Ramos (cell line): ENCODE results near the gene NSD2.

ENCODE experiments used
- in situ Hi-C: fragments of 300-500 bp; cut with MboI; formaldehyde crosslinking; loops from one replicate; pipeline ENCODE4 v1.14.3; 2022; ENCODE audit warnings: low sequenced_read_pairs; ENCODE audit not compliant: unreplicated experiment

The NSD2 gene

DNA sequence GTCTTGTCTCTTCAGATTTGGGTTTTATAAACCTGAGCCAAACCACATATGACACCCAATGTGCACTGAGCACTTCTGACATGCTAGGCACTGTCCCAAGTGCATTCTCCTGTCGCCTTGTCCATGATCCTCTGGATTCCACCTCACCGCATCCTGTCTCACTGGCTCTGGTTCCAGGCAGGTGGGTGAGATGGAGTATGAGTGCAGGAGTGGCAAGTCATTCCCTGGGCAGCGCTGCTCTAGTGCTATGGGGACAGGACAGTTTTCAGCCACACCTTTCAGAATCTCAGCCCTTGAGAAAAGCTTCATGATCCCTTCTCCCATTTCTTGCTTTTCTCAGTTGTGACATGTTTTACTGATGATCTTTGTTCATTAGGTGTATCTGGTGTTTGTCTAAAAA lies 66.4 kb downstream of the NSD2 start:
- in situ Hi-C loops = no loop called here

DNA sequence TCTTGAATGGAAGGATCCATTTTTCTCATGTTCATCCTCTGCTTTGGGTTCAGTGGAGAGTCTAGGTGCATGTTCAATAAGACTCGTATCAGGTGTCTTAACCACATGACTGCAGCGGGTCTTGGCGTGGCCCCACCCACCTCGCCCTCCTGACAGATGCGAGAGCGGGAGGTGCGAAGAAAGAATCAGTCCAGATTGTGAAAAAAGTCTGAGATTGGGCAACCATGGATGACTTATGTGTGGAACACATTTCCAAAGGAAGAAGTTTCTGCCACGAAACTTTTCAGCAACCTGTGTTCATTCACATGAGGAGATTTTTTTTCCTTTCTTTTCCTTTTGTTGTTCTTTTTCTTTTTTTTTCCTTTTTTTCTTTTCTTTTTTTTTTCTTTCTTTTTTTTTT lies 66.8 kb downstream of the NSD2 start:
- in situ Hi-C loops = no loop called here

- in situ Hi-C loops = no loop called here
Measured at GRCh38 chr4:1939664-1940509, 68.7 kb downstream of the NSD2 start.

DNA sequence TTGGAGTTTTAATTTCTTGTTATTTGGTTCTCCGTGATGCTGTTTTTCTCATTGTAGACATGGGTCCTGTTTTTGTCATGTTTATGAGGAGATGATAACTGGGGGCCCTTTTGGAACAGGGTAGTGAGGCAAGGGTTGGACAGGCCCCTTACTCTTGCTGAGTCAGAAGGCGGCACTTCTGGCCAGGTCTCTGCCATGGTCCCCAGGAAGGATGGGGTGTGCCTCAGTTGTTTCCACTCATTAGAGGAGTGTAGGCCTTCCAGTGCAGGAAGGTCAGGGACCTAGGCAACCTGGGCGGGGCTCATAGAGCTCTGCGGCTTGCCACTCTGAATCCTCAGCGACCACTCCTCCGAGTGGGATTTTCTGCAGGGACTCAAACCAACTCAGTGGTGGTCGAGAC lies 69.4 kb downstream of the NSD2 start:
- in situ Hi-C loops = no loop called here

GRCh38 chr4:1943928-1944327 lies 72.7 kb downstream of the NSD2 start:
- in situ Hi-C loops = no loop called here

- in situ Hi-C loops = no loop called here
Measured at GRCh38 chr4:1945124-1945895, 74.1 kb downstream of the NSD2 start.

- in situ Hi-C loops = no loop called here
Measured at GRCh38 chr4:1945912-1946311, 74.7 kb downstream of the NSD2 start.

GRCh38 chr4:1948232-1948631 lies 77.0 kb downstream of the NSD2 start:
- in situ Hi-C loops = no loop called here

- in situ Hi-C loops = no loop called here
Measured at GRCh38 chr4:1948892-1949436, 77.8 kb downstream of the NSD2 start.

DNA sequence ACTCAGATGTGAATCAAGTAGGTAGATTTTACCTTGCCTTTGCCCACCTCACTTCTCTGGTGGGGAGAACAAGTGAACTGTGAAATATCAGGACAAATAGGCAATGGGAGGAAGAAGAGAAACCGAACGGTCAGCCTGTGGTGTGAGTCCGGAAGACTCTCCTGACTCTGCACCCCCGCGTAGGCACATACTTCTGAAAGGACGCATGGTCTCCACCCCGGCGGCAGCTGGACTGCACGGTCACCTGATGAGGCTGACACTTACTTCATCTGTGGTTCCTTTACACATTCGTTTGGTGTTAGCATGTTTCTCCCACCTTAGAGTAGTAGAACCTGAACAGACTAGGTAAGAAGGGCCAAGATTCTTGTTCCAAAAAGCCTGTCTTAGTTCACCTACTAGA lies 79.2 kb downstream of the NSD2 start:
- in situ Hi-C loops = no loop called here

DNA sequence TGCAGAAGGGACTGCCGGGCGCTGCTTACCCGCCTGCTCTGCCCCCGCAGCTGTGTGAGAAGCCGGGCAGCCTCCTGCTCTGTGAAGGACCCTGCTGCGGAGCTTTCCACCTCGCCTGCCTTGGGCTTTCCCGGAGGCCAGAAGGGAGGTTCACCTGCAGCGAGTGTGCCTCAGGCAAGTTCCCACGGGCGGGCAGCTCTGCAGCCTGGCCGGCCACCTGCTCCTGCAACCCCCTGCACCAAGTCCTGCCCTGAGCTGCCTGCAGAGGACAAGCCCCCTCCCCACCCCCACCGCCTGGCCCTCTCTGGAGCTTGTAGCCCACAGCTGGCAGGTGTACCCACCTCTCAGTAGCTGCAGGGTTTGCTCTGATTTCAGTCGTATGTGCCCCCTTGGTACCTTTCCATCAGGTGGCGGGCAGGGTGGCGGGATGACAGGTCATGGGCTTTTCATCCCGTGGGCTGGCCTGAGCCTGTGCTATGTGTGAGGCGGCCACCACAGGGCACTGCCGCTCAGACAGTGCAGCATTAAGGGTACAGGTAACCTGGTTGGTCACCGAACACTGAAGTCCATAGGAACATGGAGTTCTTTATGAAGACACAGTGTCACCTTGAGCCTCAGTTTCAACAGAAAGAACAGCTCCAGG lies 81.0 kb downstream of the NSD2 start:
- in situ Hi-C loops = no loop called here

- in situ Hi-C loops = no loop called here
Measured at GRCh38 chr4:1952719-1953118, 81.5 kb downstream of the NSD2 start.

- in situ Hi-C loops = no loop called here
Measured at GRCh38 chr4:1953335-1953734, 82.1 kb downstream of the NSD2 start.

DNA sequence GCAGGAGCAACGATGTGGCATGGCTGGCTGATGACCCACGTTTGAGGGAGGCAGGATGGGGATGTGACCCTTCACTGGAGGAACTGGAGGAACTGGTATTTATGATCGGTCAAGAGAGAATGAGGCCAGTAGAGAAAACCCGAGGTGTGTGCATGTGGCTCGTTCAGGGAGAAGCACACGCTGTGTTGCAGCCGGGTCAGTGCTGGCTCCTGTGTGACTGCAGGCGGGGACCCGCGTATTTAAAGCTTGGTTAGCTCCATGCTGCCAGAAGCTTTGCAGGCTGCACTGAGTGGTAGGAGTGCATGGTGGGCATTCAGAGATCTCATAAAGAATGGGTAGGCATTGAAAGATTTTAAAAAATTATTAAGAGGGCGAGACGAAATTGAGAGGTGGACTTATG lies 85.4 kb downstream of the NSD2 start:
- in situ Hi-C loops = no loop called here

DNA sequence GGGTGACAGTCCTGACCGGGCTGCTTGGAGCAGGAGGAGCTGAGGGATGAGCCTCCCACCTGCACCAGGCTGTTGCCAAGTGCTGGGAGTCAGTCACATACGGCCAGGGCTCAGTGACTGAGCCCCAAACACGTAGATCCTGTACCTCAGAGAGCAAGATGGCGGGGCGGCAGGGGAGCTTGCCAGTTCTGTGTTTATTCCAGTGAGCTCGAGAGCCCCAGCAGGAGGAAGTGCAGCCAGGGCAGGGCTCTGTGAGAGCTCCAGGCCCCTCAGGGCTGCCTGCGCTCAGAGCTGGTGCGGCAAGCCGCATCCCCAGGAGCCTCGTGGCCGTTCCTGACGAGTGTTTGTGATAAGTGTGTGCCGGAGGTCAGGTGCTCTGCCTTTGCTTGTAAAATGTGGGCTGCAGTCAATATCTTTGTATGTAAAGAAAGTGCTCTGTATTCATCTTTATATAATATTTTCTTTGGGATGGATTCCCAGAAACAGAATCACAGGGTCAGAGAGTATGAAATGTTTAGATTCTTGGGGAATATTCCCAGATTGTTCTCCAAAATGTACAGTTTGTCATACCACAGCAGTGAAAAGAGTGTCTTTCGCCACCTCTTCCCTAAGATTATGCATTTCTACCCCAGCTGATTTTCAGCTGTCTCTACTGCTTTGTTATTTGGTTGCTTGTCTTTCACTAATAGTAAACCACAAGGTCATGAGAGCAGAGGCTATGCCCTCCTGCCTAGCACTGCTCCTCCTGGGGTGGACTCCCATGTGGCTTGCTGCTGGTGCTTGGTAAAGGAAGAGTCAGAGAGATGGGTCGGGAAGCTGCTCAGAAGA lies 87.3 kb downstream of the NSD2 start:
- in situ Hi-C loops = no loop called here

GRCh38 chr4:1959104-1959384 lies 87.9 kb downstream of the NSD2 start:
- in situ Hi-C loops = no loop called here

GRCh38 chr4:1960170-1960825 lies 89.1 kb downstream of the NSD2 start:
- in situ Hi-C loops = no loop called here

- in situ Hi-C loops = no loop called here
Measured at GRCh38 chr4:1961038-1961437, 89.8 kb downstream of the NSD2 start.

GRCh38 chr4:1961563-1961962 lies 90.4 kb downstream of the NSD2 start:
- in situ Hi-C loops = no loop called here

DNA sequence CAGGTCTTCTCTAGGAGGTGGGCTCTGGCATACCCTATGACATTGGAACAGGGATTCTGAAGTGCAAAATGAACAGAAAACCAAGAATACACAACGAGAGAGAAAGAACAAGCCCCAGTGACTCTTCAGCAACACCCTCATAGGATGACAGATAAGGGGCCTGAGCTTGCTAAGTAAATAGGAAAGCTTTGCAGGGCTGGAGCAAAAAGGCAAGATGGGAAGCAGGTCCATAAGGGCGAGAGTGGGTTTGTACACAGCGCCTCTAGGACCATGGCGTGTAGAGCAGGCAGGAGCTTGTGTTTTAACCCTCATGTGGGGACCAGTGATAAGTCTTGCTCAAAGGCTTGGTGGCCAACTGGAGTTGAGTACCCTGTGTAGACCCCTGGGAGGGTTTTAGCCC lies 91.8 kb downstream of the NSD2 start:
- in situ Hi-C loops = no loop called here
